ENCODE measurements around the gene FBXO31. TPM values are rescaled to one million over a fixed set of nuclear protein-coding genes. Genes with fewer than 3 reads are reported as not detected.

Gene FBXO31
- total and polyA plus RNA-seq, 9 of the 15 experiments (the other 6 are each of a cell fraction or from before 2014, with no cell fraction given): 0.18 to 33.3 (median 10.9) TPM

DNA sequence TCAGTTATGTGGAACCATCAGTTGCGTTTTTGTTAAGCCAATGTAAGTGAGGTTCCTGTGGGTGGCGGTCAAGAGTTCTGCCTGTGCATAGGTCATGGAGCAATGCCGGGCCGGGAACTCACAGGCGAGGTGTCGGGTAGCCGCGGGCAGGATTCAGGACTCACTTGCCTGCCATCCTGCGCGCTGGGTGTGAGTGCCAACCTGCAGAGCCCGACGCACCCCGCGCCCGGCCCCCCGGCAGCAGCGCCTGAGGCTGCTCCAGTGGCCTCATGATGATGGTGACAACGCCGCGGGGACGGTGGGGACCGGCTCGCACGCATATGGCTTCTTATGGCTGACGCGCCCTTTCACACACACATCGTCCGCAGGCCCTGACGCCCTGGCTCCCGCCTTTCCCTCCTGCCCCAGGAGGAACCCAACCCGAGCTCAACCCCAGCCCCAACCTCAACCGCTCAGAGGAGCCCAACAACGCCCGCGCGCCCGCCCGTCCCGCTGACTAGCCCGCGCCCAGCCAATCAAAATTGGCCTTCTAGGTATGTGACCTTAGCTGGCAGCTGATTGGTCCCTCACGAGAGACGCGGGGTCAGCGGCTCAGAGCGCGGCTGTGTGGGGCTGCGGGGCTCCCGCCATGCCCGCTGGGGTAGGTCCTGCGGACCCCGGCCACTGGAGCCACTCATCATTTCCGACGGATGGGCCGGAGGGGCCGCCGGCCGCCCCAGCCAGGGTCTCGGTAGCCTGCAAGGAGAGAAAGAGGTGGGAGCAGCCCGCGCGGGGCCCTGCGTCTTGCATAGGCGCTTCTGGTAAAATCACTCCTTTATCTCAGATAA is 66.4 kb downstream of the FBXO31 start, which contains the start of gene C16orf95 (continued):
- TF ChIP-seq GABPB1 (CRISPR knock-in tag; IDR thresholded peaks at IDR 0.05) (peak; percentile 20; the same call in 1 of the 2 replicates), KAT7 (CRISPR knock-in tag; IDR thresholded peaks at IDR 0.05; ENCODE audit: borderline replicate concordance) (peak; percentile 85; the same call in 1 of the 2 replicates), STAT5A (IDR thresholded peaks at IDR 0.05; ENCODE audit: borderline replicate concordance, low read length) (no peak), ZC3H4 (CRISPR knock-in tag; IDR thresholded peaks at IDR 0.05; ENCODE audit: borderline replicate concordance) (no peak), COPS2 (conservative IDR thresholded peaks at IDR 0.05) (no peak), FIP1L1 (IDR thresholded peaks at IDR 0.05; ENCODE audit: low read depth, low read length, poor library complexity, severe bottlenecking) (peak; percentile 47), MTF1 (CRISPR knock-in tag; IDR thresholded peaks at IDR 0.05; ENCODE audit: borderline replicate concordance) (no peak), RBBP5 (IDR thresholded peaks at IDR 0.05; ENCODE audit: borderline replicate concordance, insufficient read depth, low read length, poor library complexity, severe bottlenecking) (peak; percentile 82), RAD51 (IDR thresholded peaks at IDR 0.05; ENCODE audit: borderline replicate concordance, low read depth) (no peak), HSF4 (CRISPR knock-in tag; IDR thresholded peaks at IDR 0.05; ENCODE audit: borderline replicate concordance) (no peak), HNRNPL (IDR thresholded peaks at IDR 0.05; ENCODE audit: low read depth, low read length) (peak; percentile 68; the same call in 1 of the 2 replicates), FOXJ3 (CRISPR knock-in tag; IDR thresholded peaks at IDR 0.05) (no peak), TEAD2 (tag; IDR thresholded peaks at IDR 0.05) (no peak), ZNF282 (CRISPR knock-in tag; IDR thresholded peaks at IDR 0.05) (no peak), CBX8 (IDR thresholded peaks at IDR 0.05; ENCODE audit: borderline replicate concordance, extremely low read depth, low read depth, low read length, poor library complexity, severe bottlenecking) (no peak), ERF (CRISPR knock-in tag; IDR thresholded peaks at IDR 0.05) (peak; percentile 77; the same call in 1 of the 2 replicates), RHOXF2B (CRISPR knock-in tag; conservative IDR thresholded peaks at IDR 0.05) (no peak)
- TF ChIP-seq, protein P1, sequence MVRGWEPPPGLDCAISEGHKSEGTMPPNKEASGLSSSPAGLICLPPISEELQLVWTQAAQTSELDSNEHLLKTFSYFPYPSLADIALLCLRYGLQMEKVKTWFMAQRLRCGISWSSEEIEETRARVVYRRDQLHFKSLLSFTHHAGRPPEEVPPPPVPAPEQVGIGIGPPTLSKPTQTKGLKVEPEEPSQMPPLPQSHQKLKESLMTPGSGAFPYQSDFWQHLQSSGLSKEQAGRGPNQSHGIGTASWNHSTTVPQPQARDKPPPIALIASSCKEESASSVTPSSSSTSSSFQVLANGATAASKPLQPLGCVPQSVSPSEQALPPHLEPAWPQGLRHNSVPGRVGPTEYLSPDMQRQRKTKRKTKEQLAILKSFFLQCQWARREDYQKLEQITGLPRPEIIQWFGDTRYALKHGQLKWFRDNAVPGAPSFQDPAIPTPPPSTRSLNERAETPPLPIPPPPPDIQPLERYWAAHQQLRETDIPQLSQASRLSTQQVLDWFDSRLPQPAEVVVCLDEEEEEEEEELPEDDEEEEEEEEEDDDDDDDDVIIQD (CRISPR knock-in tag; IDR thresholded peaks at IDR 0.05): no peak
- TF ChIP-seq, protein P2, sequence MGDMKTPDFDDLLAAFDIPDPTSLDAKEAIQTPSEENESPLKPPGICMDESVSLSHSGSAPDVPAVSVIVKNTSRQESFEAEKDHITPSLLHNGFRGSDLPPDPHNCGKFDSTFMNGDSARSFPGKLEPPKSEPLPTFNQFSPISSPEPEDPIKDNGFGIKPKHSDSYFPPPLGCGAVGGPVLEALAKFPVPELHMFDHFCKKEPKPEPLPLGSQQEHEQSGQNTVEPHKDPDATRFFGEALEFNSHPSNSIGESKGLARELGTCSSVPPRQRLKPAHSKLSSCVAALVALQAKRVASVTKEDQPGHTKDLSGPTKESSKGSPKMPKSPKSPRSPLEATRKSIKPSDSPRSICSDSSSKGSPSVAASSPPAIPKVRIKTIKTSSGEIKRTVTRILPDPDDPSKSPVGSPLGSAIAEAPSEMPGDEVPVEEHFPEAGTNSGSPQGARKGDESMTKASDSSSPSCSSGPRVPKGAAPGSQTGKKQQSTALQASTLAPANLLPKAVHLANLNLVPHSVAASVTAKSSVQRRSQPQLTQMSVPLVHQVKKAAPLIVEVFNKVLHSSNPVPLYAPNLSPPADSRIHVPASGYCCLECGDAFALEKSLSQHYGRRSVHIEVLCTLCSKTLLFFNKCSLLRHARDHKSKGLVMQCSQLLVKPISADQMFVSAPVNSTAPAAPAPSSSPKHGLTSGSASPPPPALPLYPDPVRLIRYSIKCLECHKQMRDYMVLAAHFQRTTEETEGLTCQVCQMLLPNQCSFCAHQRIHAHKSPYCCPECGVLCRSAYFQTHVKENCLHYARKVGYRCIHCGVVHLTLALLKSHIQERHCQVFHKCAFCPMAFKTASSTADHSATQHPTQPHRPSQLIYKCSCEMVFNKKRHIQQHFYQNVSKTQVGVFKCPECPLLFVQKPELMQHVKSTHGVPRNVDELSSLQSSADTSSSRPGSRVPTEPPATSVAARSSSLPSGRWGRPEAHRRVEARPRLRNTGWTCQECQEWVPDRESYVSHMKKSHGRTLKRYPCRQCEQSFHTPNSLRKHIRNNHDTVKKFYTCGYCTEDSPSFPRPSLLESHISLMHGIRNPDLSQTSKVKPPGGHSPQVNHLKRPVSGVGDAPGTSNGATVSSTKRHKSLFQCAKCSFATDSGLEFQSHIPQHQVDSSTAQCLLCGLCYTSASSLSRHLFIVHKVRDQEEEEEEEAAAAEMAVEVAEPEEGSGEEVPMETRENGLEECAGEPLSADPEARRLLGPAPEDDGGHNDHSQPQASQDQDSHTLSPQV (IDR thresholded peaks at IDR 0.05): 0 out of 2 replicates have a peak, but pooled peaks have one; percentile 38
- TF ChIP-seq, protein P3, sequence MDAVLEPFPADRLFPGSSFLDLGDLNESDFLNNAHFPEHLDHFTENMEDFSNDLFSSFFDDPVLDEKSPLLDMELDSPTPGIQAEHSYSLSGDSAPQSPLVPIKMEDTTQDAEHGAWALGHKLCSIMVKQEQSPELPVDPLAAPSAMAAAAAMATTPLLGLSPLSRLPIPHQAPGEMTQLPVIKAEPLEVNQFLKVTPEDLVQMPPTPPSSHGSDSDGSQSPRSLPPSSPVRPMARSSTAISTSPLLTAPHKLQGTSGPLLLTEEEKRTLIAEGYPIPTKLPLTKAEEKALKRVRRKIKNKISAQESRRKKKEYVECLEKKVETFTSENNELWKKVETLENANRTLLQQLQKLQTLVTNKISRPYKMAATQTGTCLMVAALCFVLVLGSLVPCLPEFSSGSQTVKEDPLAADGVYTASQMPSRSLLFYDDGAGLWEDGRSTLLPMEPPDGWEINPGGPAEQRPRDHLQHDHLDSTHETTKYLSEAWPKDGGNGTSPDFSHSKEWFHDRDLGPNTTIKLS (IDR thresholded peaks at IDR 0.05; ENCODE audit: borderline replicate concordance, low read depth): no peak

All from K562 (cell line).